GM19395 (cell line): Measurements from ENCODE around the gene STK39.
"Not testable (repeated sequence)": the region's sequence is repeated elsewhere in the genome, so short reads cannot be mapped to it uniquely, and the experiment has no call there.

Experiments
- ATAC-seq: cut with Tn5 transposase; IDR thresholded peaks from one replicate; pipeline ENCODE4 v1.9.1; 2021; ENCODE audit warnings: mild to moderate bottlenecking, moderate library complexity; ENCODE audit not compliant: unreplicated experiment

STK39 gene

DNA sequence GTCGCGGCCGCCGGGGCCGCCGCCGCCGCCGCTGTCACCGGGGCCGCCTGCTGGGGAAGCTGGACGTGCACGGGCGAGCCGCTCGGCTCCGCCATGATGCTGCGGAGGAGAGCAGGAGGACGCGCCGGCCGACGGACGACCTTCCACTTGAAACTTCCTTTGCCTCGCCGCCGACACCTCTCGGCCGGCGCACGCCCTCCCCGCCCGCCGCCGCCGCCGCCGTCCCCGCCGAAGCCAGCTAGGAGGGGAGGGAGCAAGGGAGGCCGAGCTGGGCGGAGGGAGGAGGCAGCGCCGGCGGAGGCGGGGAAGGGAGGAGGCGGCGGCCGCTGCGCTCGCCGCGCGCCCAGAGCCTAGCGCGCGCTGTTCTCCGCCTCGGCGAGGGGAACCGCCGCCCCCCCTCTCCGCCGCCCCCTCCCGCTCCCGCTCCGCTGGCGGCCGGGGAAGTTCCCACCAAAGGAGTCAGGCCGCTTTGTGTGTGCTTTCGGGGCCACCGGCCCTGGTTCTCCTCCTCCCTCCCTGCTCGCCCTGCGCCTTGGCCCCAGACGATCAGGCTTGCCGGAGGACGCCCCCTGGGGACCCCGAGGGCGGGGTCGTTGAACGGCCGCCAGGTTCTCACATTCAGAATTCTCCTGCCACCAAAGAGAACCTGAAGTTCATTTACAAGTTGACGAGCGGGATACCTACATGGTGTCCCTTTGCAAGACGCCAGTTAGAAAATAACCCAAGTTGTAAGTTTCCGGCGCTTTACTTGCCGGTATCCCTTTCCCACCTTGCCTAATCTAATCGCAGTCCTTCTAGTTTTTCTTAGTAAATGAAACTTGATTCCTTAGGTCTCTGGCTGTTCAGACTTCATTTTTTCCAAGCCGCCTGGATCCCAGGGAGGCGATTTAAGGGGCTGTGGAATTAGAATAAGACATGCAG lies at the start of gene STK39:
Gene STK39 (minus strand): TSS at position 255 of the 921 bp plus-strand sequence. CDS start 160 bp downstream, at position 95.
- peak; percentile 79 for ATAC-seq

DNA sequence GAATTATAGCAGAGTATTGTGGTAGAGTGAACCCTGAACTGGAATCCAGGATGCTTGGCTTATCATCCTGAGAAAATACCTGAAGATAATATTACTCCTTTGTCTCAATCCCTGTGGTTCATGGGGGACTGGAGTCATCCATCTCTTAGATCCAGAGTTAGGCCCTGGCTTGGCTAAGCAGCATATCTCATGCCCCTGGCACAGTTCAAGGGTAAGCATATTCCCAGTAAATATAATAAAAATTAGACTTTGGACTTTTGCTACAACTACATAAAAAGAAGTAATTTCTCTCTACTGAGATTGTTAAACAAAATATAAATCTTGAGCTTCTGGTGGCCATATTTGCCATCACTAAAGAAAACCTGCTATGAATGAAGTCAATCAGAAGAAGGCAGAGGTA lies 47.7 kb upstream of the STK39 start:
- no peak for ATAC-seq

GRCh38 chr2:168294409-168294808 lies 47.0 kb upstream of the STK39 start:
- ATAC-seq: no peak

GRCh38 chr2:168293766-168294165 lies 46.4 kb upstream of the STK39 start:
- no peak for ATAC-seq

- ATAC-seq: no peak
These were observed 43.0 kb upstream of the STK39 start for GRCh38 chr2:168290391-168290790.

DNA sequence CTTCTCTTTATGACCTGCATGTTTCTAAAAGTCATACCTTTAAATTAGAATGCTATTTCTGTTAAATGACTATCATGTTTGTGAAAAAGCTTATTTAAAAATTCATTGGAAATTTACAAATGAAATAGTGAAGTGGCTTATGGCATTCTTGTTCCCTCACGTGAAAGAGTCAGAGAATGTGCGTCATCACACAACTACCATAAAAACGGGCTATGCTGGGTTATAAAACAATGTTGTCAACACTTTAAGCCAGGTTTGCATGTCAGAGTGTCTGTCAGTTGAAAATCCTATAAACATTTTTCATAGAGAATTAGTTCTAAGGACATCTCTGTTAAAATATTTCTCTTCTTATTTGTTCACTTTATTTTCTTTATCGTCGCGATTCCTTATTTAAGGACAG lies 42.5 kb upstream of the STK39 start:
- no peak for ATAC-seq

DNA sequence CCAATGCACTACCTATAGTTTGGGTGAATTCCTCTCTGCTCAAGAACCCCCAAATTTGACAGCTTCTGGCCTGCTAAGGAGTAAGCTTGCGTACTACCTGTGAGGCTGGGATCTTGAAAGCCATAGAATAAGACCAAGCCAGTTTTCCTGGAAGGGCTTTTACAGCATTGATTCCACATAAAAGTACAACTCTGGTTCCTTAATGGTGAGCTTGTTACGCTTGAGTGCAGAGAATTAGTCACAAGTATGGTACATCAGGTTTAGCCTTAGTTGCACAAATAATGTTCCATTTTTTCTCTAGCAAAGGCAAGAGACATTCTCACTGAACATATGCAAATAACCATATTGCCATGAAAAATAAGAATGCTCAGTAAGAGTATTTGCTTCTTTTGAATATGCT lies 39.1 kb upstream of the STK39 start:
- no peak for ATAC-seq

GRCh38 chr2:168278424-168278888 lies 31.1 kb upstream of the STK39 start:
- ATAC-seq: no peak

GRCh38 chr2:168277276-168277675 lies 29.9 kb upstream of the STK39 start:
- ATAC-seq: no peak

DNA sequence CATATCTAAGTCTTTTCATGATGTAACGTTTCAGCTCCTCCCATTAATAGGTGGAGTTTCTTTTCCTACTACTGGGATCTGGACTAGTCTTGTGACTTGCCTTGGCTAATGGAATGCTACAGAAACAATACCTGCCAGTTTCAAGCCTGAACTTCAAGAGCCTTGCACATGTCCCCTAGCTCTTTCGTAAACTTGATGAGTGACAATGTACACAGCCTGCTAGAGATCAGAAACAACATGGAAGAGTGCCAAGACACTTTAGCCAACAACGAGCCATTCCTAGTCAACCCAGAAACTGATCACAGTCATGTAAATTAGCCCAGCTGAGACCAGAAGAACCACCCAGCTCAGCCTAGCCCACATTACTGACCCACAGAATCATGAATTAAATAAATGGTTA lies 24.8 kb upstream of the STK39 start:
- no peak for ATAC-seq

GRCh38 chr2:168262926-168263325 lies 15.5 kb upstream of the STK39 start:
- not testable (repeated sequence) for ATAC-seq

DNA sequence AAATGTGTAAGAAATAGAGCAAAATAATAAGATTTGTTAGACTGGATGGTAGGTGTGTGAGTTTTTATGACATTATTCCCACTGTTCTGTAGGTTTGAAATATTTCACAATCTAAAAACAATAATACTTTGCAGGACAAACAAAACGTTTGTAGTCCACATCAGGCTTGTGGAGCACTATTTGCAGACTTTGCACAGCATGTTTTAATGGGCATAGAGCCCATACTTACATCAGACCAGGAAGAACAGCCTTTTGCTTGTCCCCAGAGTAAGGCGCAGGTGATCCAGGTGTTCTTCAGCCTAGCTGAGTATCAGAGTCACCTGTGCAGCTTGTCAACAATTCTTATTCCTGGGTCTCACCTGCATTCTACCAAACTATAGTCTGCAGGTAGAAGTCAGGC lies 9.1 kb upstream of the STK39 start:
- no peak for ATAC-seq

GRCh38 chr2:168255866-168256265 lies 8.5 kb upstream of the STK39 start:
- ATAC-seq: no peak

- ATAC-seq: no peak
These were observed 7.7 kb upstream of the STK39 start for GRCh38 chr2:168255103-168255502.

DNA sequence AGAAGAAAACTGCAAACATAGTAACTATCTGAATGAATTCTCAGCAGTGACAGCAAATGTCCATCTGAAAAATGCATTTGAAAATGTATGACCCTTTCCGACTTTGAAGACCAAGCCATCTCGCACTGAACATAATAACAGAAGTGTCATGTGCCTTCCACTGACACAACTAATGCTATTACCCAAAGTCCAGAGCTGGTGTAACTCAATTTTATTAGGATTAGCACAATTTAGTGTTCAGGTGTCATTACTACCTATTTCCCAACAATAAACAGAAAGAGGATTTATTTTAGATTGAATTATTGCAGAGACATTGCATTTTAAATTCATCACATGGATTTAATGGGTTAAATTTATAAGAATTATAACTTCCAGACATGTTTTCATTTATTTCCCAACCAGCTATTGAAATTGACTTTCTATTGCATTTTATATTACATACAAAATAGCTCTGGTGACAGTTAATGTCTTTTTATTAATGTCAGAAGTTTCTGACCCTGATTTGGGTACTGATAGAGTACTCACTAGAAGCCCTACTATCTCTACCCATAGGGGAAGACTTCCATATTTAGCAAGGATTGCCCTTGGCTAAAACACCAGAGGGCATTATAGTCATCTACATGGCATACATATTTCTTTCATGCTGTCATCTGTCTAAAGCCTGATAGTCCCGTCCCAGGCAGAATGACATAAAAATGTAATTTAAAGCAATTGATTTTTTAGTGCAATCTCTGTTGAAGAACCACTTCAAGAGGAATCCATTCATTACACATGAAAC lies 7.0 kb upstream of the STK39 start:
- no peak for ATAC-seq

DNA sequence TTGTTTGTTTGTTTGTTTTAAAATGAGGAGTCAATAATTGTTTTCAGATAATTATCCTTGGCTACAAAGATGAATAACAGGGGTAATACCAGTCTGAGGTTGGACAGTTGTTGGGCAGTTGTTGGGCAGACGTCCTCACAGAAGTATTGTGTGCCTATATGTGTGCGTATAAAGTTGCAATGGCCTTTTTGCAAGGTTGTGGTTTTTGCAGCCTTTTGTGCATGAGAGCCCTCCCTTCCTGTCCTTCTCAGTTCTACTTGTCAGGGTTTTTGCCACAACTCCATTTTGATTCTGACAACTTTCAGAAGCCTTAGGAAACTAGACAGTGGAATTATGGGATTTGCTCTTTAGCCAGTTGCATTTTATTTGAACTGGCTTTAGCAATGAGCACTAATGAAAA lies 6.0 kb upstream of the STK39 start:
- ATAC-seq: no peak

DNA sequence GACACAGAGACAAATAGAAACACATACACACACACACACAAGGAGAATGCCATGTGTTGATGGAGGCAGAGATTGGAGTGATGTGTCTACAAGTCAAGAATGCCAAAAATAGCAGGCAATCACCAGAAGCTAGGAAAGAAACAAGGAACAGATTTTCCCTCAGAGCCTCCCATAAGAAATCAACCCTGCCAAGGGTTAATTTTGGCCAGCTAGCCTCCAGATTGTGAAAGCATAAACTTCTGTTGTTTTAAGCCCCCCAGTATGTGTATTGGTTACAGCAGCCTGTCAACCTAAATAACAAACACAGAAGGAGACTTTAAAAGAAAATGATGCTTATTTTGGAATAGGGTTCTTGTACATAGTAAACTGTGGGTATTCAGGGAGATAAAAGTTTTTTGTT lies 5.6 kb upstream of the STK39 start:
- no peak for ATAC-seq

DNA sequence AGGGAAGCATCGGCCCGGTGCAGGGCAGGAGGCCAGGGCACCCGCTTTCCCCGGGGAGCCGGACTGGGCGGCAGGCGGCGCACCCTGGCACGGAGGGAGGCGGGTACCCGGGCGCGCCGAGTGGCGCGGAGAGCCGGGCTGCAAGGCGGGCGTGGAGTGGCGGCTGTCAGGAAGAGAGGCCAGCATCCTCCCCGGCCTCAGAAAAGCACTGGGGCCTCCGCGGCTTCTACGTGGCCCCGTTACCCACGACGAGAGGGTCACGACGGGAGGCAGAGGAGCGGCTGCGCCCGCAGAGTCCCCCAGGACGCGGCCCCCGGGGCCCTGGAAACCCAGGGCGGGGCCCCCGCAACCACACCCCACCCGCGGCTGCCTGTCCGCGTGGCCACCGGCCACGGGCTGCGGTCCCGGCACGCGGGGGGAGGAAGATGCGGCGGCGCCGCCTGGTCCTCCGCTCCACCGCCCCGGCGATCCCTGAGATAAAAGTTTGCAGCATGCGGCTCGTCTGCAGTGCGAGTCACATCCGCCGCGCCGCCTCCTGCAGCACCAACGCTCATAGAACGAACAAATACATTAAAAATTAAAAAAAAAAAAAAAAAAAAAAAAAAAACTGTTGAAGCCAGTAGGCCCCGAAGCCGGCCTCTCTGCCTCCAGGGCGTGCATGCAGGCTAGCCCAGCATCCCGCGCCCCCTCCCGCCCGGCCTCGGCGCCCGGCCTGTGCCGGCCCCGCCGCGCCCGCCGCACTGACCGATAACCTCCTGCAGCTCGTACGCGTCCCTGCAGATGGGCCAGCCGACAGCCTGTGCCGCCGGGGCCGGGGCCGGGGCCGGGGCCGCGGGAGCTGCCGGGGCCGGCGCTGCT lies 683 bp downstream of the STK39 start:
- ATAC-seq: peak; percentile 67

DNA sequence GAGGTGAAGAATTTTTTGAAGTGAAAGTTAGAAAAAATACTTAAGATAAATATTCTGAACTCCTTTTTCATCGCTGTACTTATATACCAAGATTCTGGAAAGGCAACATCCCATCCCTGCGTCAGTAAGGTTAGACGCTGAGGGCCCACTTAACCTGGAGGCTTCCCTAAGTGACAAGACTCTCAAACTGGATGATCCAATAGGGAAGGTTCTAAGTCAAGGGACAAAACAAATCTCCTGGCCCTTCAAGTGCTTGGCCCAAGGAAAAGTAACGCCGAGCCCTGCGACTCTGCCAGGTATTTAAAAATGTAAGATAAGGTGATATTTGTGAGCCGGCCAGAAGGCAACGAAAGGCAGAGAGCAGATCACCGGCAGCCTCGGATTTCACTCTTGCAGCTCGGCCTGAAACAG lies 1.3 kb downstream of the STK39 start:
- no peak for ATAC-seq

- no peak for ATAC-seq
These were observed 2.1 kb downstream of the STK39 start for GRCh38 chr2:168245074-168245825.
